ENCODE results near the gene TDO2. TPM values are rescaled to one million over a fixed set of nuclear protein-coding genes. Genes with fewer than 3 reads are reported as not detected.
"Not testable (repeated sequence)": the region's sequence is repeated elsewhere in the genome, so short reads cannot be mapped to it uniquely, and the experiment has no call there.

Gene TDO2
- total RNA-seq, 1 donor from 2014 or later: not detected

DNA sequence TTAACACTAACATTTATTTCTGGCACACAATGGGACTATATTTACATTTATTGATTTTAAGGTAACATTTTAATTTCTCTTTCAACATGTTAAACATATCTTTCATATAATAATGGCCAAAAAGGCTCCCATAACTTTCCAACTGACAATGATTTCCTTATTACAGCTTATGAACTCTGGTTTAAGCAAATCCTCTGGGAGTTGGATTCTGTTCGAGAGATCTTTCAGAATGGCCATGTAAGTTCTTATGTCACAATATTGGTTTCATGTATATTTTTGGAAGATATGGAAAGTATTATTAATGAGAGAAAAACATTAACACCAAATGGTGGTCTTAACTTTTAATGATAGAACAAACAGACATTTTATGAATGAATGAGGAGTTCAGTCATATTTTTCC is 4.1 kb downstream of the TDO2 start:
- intact Hi-C loops (cut with micrococcal nuclease): no loop called here

DNA sequence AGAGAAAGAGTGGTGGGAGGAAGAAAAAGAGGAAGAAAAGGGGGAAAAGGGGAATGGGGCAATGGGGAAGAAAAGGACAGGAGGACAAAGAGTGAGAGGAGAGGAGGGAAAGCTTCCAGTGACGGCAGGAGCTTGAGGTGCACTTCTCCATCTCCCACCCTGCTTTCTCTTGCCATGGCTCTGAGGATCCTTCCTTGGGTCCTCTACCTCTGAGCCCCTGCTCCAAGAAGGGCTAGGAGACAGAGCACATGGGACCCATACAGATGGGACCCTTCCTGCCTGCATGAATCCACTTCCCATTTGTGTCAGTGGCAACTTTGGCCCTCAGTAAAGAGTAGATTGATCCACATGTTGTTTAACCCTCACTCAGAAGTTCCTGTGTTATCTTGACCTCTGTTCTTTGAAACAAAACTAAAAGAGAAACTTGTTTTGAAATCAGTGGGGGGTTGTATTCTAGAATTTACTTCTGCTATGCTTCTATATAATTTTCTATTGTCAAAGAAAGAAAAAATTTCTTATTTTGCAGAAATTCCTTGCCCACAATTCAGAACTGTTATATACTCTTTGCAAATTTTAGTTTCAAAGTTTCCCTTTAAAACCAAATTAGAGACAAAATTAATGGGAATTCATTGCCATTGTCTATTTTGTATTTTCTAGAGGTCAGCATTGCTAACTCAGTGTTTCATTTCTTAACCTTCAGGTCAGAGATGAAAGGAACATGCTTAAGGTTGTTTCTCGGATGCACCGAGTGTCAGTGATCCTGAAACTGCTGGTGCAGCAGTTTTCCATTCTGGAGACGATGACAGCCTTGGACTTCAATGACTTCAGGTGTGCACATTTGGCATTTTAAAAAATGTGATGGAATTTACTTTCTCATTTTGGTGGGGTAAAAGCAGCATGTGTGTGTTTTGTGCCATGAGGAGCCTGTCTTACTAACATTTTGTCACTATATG is 5.0 kb downstream of the TDO2 start:
- intact Hi-C loops (cut with micrococcal nuclease): no loop called here

DNA sequence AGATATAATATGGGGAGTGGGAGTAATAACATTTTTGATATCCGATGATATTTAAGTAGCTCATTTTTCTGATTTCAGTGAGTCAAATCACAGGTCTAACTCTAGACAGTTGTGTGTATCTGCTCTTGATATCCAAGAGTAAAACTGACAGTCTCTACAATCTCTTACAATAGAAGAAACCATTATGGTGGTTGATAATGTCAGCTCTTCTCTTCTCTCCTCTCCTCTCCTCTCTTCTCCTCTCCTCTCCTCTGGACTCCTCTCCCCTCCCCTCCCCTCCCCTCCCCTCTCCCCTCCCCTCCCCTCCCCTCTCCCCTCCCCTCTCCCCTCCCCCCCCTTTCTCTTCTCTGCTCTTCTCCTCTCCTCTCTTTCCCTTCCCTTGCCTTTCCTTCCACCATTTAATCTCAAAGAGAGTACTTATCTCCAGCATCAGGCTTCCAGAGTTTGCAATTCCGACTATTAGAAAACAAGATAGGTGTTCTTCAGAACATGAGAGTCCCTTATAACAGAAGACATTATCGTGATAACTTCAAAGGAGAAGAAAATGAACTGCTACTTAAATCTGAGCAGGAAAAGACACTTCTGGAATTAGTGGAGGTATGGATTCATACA is 6.2 kb downstream of the TDO2 start:
- intact Hi-C loops (cut with micrococcal nuclease): no loop called here

DNA sequence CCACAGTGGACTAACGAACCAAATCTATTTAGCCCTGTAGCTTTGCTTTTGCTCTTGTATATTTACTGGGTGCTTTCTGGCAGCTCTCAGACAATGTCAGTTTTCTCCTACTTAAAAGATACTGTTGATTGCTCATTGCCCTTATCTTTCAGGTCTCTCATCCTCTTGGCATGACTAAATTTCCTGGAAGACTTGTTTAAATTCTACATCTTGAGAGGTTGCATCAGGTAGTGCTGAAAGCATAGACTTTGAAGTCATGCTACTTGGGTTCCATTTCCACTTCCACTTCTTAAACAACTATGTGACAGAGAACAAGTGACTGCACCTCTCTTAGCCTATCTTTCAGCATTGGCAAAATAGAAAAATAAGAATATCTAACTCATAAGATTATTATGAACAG is 8.4 kb downstream of the TDO2 start:
- intact Hi-C loops (cut with micrococcal nuclease): no loop called here

DNA sequence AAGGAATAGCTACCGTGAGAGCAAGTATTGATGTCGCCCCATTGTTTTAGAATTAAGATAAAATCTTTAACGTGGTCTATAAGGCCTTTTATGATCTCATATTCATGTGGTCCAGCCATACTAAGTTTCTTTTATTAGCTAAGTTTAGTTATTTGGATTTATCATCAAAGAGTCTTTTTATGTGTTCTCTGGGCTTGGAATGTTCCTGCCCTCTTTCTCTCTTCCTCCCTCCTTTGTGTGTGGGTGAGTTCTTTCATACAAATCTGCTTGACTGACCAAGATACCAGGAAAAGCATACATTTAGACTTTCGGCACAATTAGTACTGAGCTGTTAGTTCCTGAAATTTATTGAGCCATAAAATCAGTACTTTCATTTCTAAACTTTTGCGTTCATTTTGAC is 11.3 kb downstream of the TDO2 start:
- intact Hi-C loops (cut with micrococcal nuclease): no loop called here

DNA sequence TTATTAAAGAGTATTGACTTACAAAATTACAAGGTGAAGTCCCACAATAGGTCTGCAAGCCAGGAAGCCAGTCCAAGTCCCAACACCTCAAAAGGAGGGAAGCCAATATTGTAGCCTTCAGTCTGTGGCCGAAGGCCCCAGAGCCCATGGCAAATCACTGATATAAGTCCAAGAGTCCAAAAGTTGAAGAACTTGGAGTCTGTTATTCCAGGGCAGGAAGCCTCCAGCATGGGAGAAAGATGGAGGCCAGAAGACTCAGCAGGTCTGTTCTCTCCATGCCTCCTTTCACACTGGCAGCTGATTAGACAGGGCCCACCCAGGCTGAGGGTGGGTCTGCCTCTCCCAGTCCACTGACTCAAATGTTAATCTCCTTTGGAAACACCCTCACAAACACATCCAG is 18.1 kb downstream of the TDO2 start:
- intact Hi-C loops (cut with micrococcal nuclease): no loop called here

DNA sequence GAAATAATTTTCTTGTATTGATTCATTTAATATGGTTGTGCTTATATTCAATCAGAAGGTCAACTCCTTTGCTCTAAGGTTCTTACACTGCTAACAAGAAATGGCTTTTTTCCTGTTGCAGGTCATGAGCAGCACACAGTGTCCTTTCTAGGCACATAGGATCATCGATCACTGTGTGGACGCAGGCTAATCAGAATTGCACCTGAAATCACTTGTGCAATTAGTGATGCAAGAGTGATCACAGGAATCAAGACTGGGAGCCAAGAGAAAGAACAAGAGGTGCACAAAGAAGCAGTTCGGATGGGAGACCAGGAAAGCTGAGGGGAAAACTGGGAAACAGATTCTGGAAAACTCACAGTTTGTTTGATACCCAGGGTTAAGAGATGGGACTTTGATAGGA is 21.1 kb downstream of the TDO2 start:
- intact Hi-C loops (cut with micrococcal nuclease): no loop called here

DNA sequence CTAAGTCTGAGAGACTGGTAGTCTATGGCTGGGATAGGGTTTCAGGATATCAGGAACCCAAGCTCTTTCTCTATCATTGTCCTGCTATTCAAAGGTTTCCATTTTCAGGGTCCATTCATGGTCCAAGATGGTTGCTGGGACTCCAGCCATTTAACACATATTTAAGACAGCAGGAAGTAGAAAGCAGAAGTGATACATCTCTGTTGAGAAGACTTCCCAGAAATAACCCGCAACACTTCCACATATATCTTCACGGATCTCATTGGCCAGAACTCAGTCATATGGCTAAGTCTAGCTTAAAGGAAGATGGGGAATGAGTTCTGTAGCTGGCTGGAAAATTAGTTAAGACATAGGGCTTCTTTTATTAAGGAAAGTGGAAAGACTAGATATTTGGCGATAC is 26.3 kb downstream of the TDO2 start:
- intact Hi-C loops (cut with micrococcal nuclease): no loop called here

DNA sequence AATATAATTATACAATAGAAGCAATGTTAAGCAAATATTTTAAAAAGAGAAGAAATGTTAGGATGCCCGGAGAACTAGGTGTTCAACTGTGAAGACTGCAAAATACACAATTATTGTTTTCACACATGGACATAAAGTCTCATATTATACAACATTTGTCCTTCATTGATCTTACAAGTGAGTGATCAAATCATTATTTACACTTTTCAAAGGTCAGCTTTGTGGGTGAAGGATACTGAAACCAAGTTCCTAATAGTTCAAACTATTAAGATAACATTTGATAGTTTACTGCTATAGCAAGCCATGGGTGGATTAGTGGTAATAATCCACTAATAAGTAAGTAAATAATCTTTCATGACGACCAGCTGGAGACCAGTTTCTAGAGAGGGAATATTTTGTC is 26.8 kb downstream of the TDO2 start:
- intact Hi-C loops (cut with micrococcal nuclease): no loop called here

DNA sequence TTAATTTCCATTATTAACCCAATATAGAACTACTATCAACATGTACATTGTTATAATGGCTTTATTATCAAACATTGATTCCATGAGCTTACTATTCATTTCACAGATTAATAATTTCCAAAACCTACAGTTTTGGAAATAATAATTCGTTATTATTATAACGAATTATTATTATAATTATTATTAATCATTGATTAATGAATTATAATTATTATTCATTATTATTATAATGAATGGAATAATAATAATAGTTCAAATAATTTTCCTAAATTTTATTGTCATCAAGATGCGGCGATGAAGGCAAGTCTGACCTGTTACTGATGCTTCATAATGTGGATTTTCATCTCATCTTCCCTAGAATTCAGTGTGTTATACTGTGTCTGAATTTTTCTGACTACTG is 28.1 kb downstream of the TDO2 start:
- intact Hi-C loops (cut with micrococcal nuclease): no loop called here

DNA sequence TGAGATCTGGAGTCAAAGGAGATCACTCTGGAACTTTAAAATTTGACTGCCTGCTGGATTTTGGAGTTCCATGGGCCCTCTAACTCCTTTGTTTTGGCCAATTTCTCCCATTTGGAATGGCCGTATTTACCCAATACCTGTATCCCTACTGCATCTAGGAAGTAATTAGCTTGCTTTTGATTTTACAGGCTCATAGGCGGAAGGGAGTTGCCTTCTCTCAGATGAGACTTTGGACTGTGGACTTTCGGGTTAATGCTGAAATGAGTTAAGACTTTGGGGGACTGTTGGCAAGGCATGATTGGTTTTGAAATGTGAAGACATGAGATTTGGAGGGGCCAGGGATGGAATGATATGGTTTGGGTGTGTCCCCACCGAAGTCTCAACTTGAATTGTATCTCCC is 31.1 kb downstream of the TDO2 start:
- intact Hi-C loops (cut with micrococcal nuclease): not testable (repeated sequence)

DNA sequence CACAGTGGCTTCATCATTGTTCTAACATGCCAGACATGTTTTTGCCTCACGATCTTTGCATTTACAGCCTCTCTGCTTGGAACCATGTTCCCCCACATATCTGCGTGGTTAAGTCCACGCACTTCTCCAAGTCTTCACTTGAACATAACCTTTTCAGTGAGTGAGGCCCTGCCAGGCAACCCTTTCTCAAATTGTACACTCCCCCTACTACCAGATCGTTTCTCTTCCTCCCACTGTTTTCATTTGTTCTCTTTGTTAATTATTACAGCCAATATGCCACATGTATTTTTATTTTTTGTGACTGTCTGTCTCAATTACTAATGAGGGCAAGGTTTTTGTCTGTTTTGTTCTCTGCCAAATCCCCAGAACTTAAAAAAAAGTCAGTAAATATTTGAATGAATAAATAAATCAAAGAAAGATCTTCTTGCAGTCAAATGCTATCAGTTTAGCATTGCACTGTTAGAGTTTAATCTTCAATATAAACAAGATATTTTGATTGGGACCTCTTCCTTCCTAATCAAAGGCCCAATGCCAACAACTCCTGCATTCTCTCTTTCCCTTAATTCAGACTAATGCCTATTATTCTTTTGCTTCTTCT is 32.0 kb downstream of the TDO2 start:
- intact Hi-C loops (cut with micrococcal nuclease): no loop called here

DNA sequence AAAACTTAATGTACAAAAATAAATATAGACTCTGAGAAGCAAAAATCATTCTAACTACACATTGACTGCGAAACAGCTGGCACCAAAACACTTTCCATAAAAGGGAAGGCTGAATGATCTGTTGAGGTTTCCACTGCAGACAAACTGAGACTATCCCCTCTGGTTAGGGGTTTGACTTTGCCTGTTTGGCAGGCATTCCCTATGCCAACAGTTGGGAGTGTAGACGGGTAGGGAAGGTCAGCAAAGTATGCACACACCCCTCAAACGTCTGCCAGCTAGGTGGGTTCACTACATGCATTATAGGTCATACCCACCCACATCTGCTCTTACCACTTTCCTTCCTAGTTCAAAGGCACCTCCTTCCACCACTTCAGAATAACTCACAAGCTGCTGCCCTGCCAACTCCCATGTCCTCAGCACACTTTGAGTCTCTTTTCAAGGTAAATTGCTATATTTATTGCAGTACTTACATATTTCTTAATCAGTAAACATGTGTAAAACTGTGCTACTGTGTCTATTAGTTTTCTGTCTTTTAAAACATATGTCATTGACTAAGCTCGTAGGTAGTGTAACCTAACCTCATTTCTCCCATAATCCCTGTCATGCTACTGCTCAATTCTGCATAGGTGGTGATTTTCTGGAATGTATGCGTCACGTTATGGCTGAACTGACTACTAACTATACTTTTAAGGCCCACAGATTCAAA is 37.7 kb downstream of the TDO2 start:
- intact Hi-C loops (cut with micrococcal nuclease): no loop called here

DNA sequence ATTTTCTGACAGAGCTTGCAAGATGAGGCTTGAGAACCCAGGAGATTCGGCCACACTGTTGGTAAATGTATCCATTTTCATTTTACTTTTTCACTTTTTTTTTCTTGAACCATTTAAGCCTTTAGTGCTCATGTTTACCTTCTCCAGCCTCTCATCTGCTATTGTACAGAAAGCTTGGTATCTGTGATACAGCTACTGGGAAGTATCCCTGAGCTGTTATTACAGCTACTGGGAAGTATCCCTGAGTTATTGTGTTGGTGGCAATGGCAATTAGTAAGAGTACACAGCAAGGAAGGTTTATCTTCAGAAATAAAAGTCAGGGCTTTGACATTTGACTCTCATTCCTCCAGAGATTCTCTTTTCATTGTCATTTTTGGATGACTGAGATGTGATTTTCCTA is 38.3 kb downstream of the TDO2 start:
- intact Hi-C loops (cut with micrococcal nuclease): no loop called here

DNA sequence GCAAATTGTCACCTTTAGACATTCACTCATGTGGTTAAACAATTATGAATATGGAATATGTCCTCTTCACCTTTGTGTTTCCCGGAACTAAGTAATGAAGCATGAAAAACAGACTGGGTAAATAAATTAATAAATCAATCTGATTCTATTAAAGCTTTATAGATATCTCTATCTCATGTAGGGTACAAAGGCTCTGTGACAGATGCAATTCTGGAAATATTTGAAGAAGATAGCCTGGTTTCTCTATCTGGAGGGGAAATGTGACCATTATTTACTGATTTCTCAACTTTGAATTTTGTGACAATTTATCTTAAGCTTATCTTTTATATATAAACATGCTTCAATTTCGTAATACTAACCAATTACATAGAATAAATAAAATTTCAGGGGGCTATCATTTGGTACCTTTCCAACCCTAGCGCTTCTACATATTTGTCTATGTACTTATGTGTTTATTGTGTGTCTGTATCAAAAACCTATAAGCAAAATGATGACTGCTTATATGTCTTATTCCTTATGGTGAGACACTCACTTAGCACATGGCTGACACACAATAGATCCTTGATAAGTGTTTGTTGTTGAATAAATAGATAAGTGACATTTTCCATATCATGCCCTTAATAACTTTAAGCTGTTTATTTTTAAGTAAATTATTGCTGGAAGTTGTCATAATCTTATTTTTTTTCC is 40.3 kb downstream of the TDO2 start:
- intact Hi-C loops (cut with micrococcal nuclease): no loop called here

DNA sequence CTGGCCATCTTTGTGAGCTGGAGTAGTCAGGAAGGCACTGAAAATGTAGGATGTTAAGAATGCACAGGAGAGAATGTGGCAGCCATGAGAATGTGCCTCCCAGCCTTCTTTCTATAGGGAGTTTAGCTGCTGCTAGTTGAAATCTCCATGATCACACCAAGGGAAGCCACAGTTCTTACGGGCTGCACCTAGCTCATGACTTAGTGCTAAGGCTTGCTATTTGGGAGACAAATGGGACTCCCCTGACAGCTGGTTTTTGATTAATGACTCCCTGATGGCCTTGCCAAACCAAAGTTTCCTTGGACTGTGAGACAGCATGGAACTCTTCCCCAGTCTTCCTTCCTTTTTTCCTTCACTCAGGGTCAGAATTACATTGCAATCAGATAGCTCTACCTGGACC is 41.0 kb downstream of the TDO2 start:
- intact Hi-C loops (cut with micrococcal nuclease): no loop called here

DNA sequence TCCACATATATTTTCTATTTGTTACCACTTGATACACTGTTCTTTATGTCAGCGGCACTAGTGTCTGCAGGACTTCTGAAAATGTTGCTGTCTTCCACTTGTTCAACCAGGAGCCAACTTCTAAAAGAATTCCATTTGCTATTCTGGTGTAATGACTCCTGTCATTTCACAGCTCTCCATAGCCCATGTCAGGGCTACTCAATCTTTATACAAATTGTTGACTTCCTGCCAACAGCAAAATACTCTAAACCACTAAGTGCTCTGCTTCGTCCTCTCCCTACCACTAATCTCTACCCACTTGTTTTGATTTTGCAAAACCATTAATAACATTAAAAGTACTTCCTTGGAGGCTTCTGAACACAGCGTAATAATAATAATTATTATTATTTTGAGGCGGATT is 43.0 kb downstream of the TDO2 start:
- intact Hi-C loops (cut with micrococcal nuclease): no loop called here

DNA sequence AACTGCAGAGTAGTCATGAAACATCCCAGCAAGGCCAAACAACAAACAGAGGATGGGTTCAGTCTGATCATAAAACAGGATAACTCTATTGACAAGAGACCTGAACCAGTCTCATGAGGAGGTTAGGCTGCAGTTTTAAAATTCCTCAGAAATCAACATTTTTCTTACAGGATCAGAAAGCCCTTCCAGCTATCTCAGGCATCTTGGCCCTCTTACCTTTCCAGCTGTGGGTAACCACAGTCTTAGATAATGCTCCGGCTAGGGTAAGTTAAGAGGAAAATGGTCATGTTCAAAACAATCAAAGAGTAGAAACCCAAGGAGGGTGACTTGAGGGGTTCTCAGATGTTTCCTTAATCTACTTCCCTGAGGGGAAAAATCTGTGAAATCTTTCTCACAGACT is 45.0 kb downstream of the TDO2 start:
- intact Hi-C loops (cut with micrococcal nuclease): no loop called here

DNA sequence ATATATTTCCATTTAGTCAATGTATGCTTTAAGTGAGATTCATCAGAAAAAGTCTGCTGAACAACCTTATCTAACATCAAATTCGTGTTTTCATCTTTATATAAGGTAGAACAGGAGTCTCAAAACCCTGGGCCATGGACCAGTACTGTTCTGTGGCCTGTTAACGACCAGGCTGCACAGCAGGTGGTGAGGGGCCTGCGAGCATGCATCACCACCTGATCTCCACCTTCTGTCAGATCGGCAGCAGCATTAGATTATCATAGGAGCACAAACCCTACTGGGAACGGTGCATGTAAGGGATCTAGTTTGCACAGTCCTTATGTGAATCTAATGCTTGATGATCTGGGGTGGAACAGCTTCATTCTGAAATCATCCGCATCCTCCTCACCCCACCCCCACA is 47.0 kb downstream of the TDO2 start:
- intact Hi-C loops (cut with micrococcal nuclease): loop anchor here (10.0 kb wide), 1 partner anchor 1014 kb away; no protein-coding TSS in a partner anchor

DNA sequence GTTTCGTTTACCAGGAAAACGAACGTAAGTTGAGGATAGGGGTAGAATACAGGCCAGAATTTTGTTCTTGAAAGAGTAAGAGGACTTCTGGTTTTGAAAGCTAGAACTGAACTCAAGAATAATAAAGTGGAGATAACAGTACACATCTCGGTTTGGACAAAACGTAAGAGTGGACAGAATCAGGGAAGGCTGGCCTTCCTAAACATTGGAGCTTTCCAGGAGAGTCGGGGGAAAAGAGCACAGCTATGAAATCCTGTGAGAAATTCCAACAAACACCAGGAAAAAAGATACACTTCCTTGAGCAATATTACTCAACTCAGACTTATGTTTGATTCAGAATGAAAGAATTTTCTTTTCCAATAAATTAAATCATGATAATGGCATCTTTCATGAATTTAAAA is 49.0 kb downstream of the TDO2 start:
- intact Hi-C loops (cut with micrococcal nuclease): loop anchor here (2.0 to 10.0 kb wide), 2 partner anchors 510 to 1012 kb away; no protein-coding TSS in a partner anchor
